A549 (cell line): ENCODE data around the gene GRAMD1A.
"Not testable (repeated sequence)": the region's sequence is repeated elsewhere in the genome, so short reads cannot be mapped to it uniquely, and the experiment has no call there.

Experiments
- CTCF ChIP-seq: fragments of >200 bp; sonication (Bioruptor Twin); formaldehyde crosslinking; IDR thresholded peaks from 3 replicates; pipeline ENCODE4 v1.5.1; 2016
- E2F6 ChIP-seq: IDR thresholded peaks from 2 replicates; pipeline ENCODE4 v1.6.1; 2012; ENCODE audit warnings: low read depth, borderline replicate concordance
- RAD21 ChIP-seq, 2 experiments: fragments of >200 bp in 1 of 2; sonication (Bioruptor Twin) in 1 of 2; formaldehyde crosslinking in 1 of 2; IDR thresholded peaks in 1 of 2; conservative IDR thresholded peaks in 1 of 2; 2 replicates in 1 of 2; 3 replicates in 1 of 2; pipeline ENCODE4 v1.6.1; 2012 to 2018; ENCODE audit warnings: inconsistent platforms in 1 of 2

GRCh38 chr19:34970185-34970780, 29.8 kb upstream of the GRAMD1A start:
- TF ChIP-seq RAD21 (conservative IDR thresholded peaks at IDR 0.05 in 1 of 2, IDR thresholded peaks at IDR 0.05 in 1 of 2); CTCF; E2F6: not testable (repeated sequence)
